ENCODE measurements around the gene CSTB.

The CSTB gene

DNA sequence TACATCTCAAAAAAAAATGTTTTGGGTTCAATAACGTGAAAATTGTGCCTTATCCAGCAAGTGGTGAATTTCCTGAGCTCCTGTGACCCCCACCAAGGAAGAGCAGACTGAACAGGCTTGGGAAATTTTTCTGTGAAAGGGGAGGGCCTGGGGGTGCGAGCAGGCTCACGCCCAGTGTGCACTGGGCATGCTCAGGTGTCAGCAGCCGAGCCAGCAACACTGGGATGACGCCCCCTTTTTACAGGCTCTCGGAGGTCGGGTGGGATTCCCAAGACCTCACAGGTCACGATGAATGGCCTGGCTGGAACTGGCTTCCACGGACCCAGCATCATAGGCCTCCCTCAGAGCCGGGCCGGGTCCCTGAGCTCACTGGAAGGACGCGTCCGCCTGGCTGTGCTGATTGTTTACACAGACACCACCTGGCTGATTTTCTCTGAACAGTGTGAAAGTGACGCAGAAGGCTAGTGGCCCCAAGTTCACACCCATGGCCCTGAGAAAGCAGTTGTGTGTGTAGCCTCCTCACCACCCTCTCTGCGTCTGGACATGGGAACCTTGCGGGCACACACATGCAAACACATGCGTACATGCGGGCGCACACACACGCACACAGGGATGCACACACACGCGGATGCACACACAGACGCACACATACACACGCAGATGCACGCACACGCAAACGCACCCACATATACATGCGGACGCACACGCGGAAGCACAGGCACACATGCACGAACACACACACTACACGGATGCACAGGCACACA is 9.2 kb downstream of the CSTB start:
- DNase-seq, result no peak

DNA sequence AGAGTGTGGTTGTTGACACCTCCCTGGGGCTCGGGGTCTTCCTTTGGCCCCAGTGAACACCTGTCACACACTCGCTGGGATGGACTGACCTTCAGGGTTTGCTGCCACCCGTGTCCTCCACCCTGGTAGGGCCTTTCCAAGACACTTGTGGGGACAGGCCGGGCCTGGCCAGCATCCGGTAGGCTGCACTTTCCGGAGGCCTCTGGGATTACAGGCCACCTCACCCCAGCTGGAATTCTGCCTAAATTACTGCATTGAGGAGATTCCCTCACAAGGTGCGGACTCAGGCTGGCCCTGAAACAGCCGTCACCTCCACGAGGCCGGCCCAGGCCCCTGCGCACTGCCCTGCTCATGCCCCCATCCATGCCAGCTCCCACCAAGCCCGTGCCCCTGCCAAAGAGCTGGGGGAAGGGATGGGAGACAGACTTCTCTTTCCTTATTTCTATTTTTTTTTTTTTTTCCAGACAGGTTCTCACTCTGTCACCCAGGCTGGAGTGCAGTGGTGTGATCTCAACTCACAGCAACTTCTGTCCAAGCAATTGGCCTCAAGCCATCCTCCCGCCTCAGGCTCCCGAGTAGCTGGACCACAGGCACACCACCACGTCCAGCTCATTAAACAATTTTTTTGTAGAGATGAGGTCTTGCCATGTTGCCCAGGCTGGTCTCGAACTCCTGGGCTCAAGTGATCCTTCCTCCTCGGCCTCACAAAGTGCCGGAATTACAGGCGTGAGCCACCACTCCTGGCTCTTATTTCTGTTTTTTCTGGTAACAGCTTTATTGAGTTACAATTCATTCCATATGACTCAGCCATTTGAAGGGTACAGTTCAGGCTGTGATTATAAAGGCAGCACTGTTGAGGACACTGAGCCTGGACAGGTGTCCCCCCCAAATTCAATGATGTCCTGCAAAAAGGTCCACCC is 11.3 kb downstream of the CSTB start:
- DNase-seq, result no peak

DNA sequence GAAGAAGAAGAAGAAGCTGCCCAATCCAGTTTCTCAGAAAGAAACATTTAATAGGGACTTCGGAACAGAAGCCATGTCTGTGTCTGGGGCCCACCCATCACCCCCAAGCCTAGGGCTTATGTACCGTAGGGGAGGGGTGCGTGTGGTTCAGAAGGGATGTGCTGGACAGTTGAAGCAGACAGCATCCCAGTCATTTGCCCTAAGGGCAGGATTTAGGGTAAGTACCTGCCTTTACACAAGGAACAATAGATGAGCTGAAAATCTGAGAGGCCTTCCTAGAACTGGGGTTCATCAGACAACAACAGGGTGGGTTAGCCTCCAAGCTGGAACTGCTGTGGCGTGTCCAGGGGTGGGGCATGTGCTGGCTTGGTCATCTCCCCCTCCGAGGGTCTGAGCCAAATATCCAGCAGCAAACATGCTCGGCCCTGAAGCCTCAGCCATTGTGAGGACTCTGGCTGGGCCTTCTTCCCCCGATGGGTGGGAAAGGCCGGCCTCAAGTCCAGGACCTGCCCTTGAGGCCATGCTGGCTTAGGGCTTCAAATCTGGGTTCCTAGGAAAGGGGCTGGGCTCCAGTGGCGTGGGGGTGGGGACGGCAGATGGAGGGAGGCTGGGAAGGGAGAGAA is 12.1 kb downstream of the CSTB start:
- DNase-seq, result no peak

DNA sequence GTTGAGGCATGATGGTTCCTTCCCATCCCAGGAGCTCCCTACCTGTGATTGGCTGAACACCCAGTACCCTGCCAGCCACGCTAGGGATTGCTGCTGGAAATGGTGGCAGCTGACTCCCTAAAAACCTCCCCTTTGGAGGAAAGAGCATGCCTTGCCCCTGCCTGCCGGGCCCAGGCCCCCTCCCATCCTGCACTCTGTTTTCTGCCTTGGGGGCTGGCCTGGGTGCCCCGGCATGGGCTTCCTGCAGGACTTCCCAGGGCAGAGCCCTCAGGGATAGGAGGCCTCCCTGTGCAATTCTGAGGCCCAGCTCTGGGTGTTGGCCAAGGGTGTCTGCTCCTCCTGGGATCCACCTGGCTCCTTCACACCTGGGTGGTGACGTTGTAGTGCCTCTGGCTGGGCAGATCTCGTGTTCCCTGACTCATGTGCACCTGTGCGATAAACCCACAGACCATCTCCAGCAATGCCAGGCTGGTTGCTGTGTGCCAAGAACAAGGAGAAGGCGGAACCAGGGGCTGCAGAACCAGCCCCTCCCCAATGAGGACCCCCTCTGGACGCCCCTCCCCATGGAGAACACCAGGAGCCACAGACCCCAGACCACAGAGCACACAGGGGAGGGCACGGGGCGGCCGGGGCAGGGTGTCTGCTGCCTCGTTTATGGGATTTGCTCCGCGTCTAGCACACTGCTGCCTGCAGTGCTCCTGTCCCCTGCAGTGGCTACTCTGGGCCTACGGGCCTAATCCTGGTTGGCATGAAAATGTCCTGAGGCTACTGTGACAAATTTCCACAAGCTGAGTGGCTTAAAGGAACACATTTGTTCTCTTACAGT is 13.6 kb downstream of the CSTB start:
- DNase-seq, result no peak

DNA sequence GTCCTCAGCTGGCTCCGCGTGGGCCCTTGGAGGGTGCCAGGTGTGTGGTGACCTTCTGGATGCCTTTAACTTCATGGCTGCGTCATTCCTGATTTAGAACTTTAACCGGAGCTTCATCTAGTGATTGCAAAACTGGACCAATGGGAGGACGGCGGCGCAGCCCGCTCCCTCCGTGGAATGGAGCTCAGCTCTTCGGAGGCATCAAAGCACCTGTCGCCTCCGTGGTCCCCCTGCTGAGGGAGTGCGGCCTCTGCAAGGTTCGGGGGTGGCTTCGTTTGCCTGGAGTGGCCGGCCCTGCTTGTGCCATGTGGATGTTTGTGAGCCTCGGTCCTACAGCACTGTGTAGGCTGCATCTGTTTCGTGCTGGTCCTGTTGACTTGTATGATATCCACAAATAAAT is 14.2 kb downstream of the CSTB start:
- no peak for DNase-seq

DNA sequence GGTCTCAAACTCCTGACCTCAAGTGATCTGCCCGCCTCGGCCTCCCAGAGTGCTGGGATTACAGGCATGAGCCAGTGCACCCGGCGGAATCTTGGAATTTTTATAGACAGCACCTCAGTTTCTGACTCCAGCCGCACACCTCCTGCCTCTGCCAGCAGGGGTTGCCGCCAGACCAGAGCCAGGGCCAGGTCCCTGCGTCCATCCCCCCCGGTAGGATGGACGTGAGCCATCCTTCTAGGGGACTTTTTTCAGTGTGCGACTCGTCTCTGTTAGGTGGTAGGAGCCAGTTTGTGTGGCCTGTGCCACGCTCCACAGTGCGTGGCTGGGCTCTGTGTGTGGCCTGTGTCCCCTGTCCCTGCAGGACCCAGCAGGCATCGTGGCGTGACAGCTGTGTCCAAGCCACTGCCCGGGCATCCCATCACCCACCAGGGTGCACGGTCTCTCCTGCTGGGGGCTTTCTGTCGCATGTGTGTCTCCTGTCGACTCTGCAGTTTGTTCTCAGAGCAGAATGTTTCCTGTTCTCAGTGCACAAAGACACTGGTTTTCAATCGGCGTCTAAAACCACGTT is 15.6 kb downstream of the CSTB start:
- no peak for DNase-seq

DNA sequence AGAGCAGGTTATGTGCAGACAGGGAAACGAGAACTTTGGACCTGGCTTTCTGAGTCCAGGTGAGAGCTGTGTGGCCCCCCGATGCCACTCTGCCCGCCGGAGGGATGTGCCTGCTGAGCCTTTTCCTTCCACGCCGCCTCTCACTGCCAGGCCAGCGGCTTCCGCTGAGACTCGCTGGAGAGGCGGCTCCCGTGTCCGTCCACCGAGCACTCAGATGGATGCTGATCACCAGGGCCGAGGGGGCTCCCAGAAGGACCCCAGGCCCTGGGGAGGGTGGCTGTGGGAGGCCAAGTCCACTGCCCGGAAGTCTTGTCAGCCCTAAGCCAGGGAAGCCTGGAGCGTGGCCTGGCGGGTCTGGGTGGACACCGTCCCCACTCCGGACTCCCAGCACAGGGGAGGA is 16.5 kb downstream of the CSTB start:
- DNase-seq, result no peak

DNA sequence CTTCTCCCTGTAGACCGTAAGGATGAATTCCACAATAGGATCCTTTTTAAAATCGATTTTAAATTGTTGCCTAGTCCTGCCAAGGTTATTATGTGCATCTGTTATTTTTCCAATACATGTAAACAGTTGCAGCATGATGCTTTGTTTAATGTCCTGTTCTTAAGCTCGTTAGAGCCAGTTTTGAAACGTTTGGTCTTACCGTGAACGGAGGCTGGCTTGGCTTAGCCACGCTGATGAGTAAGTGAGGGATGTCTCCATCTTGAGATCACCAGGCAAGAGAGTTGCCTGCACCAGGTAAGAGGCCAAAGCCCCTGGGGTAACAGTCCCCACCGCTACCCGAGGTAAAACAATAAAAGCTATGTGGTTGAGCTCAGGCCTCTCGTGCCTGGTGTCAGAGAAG is 17.3 kb downstream of the CSTB start:
- no peak for DNase-seq

DNA sequence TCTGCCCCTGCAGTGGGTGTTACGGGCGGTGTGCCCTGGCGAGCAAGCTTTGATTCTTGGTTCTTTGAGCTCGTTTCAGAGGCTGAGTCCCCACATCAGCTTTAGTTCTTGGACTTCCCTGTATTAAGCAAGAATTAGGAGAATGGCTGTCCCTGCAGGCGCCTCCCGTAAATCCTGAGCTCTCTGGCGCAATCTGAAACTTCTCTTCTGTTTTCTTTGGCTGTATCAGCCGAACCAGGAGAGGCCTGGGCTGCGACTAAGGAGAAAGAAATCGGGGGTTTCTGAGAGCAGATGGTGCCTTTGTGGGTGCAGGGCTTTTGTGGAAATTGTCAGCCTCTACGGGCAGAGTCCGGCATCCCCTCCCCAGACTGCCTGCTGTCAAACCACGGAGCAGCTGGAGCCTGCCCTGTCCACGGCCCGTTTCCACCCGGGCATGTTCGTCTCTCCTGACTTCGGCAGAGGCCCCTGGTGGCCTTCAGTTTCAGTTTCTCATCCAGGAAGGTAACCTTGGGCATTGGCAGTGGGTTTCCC is 17.9 kb downstream of the CSTB start:
- no peak for DNase-seq

DNA sequence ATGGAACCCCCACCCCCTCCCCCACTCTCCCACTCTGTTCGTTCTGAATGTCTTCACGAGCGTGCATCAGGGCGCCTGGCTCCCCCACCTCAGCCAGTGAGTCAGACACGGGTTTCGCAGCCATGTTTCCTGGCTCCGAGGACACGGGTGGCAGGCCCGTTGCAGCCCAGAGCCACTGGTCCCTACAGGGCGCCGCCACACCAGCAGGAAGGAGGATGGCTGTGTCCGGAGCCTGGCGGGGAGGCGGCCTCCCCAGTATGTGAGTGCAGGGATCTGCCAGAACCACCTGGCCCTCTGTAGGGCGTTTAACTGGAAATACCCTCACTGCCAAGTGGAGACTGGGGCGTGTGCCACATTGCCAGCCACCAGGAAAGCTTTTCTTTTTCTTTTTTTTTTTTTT is 18.5 kb downstream of the CSTB start:
- no peak for DNase-seq

DNA sequence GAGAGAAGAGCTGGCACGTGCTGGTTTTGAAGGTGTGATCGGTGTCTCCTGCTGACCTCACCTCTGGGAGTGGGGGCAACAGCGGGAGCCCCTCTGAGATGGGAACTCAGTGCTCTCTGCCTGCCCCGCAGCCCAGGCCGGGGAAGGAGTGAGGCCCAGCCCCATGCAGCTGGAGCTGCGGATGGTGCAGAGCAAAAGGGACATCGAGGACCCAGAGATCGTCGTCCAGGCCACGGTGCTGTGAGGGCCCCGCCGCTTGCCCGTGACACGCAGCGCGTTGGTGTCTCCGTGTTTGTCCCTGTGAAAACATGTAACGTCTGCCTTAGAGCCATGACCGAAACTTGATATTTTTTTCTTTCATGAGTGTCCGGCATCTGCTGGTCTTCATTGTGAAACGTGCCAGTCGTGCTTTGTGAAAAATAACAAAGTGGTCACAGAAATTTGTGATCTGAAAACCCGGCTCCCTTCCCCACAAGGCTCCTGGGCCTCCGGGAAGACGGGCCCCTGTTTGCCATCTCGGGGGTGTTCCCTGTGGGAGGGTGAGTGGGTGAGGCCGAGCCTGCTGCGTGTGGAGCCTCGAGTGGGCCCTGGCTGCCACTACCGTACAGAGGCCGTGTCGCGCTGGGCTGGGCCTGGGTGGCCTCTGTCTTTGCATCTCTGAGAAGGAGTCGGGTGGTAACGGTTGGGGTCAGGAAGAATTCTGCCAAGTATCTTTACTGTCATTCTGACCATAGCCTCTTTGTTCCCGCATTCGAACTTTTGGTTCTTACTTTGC is 20.1 kb downstream of the CSTB start:
- DNase-seq, result no peak

DNA sequence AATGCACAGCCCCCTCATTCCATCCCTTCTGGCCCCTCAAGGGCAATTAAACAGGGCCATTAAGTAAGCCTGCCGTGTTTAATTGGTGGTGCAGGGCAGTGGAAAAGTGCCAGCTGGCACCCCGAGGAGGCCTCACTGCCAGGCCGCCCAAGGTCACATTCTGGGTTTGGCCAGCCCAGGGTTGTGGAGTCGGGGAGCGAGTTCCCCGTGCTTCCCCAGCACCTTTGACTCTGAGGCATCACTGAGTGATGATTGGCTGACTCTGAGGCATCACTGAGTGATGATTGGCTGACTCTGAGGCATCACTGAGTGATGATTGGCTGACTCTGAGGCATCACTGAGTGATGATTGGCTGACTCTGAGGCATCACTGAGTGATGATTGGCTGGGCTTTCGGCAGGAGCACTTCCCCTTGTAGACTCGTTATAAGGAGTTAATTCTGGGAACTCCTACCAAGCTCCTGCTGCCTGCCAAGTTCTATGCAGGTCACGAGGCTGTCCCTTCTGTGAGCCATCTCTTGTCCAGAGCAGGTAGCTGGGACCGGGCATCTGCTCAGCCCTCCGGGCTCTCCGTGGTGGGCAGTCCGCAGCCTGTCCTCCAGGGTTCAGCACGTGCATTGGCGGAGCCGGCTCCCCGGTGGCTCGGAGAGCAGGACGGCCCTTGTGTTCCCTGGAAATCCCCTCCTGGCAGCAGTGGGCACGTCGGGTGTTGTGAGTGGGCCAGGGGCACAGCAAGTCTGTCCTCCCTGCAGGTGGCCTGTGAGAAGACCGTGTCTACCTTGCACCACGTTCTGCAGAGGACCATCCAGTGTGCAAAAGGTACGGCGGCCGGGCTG is 20.9 kb downstream of the CSTB start:
- no peak for DNase-seq

DNA sequence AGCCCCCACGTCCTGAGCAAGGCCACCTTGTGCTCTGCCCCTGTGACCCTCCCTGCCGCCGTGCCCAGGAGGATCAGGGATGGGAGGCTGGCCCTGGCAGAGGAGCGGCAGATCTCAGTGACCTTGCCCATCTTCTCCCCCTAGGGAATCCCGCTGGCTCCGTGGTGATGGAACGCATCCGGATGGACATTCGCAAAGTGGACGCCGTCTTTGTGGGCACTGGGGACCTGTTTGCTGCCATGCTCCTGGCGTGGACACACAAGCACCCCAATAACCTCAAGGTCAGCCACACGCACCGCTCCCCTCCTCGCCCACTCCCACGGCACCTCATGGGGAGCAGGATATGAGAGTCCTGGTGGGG is 22.7 kb downstream of the CSTB start:
- DNase-seq, result no peak

DNA sequence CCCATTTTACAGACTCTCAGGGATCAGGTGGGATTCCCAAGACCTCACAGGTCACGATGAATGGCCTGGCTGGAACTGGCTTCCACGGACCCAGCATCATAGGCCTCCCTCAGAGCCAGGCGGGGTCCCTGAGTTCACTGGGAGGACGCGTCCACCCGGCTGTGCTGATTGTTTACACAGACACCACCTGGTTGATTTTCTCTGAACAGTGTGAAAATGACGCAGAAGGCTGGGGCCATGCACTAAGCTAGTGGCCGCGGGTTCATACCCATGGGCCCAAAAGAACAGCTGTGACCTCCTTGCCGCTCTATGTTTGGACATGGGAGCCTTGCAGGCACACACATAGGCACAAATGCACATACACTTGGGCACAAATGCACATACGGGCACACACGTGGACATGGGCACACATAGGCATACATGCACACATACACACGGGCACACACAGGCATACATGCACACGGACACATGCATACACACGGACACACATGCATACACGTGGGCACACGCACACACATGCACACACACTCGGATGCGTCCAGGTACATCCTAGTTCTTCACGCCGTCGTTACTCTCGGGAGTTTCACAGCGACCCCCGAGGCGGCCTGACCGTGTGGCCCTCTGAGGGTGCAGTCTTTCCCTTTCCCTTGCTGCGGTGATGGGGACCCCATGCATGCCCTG is 23.2 kb downstream of the CSTB start:
- DNase-seq, result no peak

DNA sequence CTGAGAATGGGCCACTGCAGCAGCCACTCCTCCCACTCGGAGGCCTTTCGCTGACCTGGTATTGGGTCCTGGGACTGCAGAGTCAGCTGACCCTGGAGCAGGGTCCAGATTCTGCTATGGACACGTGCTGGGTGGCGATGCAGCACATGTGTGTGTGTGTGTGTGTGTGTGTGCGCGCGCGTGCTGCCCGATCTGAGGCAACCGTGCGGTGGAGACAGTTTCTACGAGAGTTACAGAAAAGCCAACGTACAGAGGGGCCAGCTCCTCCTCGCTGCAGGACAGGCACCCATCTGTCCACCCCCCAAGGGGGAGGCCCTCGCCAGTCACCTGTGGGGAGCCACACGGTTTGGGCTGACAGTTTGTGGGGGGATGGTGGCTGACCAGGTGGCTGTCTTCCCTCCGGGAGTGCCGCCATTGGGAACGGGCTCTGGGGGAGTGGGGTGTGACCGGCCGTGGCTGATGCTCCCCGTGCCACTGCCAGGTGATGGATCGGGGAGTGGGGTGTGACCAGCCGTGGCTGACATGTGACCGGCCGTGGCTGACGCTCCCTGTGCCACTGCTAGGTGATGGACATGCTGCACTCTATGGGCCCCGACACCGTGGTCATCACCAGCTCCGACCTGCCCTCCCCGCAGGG is 24.0 kb downstream of the CSTB start:
- no peak for DNase-seq

DNA sequence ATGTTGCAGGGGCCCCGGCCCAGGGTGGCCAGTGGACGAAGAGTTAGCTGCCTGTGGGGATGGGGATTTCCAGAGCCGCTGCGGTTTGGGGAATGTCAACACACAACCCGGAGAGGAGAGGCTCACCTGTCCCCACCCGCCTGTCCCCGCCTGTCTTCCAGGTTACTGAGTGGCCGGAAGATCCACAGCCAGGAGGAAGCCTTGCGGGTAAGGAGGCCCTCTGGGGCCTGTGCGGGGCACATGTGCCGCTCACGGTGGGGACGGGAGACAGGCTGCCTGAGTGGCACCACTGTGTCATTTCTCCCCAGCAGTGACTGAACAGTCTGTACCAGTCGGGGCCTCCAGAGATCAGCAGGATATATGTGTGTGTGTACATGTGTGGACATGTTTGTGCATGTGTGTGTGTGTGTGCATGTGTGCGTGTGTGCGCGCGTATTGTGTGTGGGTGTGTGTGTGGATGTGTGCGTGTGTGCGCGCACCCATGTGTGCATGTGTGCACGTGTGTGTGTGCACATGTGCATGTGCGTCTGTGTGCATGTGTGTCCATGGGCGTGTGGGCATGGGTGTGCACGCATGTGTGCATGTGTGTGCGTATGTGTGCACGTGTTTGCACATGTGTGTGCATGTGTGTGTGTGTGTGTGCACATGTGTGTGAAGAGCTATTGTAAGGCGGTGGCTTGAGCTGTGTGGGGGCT is 25.6 kb downstream of the CSTB start:
- DNase-seq, result no peak

DNA sequence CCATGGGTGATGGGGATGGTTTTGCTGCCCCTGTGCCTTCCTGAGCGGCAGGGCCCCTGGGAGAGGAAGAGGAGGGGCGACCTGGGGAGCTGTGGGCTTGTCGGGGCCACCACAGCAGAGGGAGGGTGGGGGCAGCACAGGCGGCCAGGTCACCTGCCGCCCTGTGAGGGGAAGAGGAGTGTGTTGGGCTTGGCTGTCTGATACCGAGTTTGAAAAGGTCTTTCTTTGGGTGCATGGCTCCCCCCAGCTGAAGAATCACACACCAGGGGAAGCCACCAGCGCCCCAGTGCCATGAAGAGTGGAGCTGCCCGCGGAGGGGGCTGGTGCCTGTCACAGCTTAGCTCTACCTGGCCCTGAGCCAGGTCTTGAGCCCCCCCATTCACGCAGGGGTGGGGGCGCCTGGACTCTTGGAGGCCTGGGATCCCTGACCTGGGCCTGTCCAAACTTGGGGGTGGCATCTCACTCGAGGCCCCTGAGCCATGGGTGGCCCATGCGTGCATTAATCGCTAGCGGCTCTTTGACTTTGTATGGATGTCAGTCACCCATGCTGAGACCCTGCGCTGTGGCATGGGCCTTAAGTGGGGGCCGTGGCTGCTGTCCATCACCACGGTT is 26.4 kb downstream of the CSTB start:
- DNase-seq, result no peak

DNA sequence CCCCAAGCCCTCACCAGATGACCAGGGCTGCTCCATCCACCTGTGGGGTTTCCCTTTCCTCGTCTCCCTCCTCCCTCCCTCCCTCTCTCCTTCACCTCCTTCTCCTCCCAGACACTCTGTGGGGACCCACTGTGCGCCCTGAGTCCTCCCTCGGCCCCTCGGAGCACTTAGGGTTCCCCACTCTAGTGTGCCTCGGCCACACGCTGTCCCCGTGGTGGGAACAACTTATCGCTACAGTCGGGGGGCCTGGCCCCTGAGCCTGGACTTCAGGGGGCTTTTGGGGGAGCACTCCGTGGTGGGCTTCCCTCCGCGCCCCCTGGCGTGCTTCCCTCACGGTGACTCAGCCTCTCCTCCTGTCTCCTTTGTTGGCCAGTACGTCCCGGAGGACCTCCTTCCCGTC is 27.5 kb downstream of the CSTB start:
- no peak for DNase-seq

Data from NCI-H774 (cell line).